Measurements from ENCODE around the gene TEX11.

Gene TEX11

DNA sequence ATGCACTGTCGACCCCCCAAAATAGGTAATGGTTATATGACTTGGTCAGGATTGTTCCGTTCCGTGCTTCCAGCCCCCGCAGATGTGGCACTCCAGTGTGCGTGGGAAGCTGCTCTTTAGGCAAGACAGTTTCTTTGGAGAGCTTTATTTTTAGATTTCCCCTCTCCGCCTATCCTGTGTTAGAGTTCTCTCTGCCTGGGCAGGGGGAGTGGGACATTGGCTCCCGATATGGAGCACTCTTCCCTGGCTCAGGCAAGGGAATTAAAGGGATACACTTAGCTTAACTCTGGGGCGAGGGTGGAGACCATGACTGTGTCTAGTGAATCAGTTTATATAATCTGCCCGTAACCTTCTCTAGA is 427.9 kb downstream of the TEX11 start:
- DNase-seq (ENCODE audit: extremely low spot score) = no peak
- TF ChIP-seq, protein P1, sequence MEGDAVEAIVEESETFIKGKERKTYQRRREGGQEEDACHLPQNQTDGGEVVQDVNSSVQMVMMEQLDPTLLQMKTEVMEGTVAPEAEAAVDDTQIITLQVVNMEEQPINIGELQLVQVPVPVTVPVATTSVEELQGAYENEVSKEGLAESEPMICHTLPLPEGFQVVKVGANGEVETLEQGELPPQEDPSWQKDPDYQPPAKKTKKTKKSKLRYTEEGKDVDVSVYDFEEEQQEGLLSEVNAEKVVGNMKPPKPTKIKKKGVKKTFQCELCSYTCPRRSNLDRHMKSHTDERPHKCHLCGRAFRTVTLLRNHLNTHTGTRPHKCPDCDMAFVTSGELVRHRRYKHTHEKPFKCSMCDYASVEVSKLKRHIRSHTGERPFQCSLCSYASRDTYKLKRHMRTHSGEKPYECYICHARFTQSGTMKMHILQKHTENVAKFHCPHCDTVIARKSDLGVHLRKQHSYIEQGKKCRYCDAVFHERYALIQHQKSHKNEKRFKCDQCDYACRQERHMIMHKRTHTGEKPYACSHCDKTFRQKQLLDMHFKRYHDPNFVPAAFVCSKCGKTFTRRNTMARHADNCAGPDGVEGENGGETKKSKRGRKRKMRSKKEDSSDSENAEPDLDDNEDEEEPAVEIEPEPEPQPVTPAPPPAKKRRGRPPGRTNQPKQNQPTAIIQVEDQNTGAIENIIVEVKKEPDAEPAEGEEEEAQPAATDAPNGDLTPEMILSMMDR (IDR thresholded peaks at IDR 0.05; ENCODE audit: control extremely low read depth, extremely low read depth, low read depth, missing control alignments) = no peak
- ChIA-PET POLR2A (no interaction called here), CTCF (no interaction called here)

DNA sequence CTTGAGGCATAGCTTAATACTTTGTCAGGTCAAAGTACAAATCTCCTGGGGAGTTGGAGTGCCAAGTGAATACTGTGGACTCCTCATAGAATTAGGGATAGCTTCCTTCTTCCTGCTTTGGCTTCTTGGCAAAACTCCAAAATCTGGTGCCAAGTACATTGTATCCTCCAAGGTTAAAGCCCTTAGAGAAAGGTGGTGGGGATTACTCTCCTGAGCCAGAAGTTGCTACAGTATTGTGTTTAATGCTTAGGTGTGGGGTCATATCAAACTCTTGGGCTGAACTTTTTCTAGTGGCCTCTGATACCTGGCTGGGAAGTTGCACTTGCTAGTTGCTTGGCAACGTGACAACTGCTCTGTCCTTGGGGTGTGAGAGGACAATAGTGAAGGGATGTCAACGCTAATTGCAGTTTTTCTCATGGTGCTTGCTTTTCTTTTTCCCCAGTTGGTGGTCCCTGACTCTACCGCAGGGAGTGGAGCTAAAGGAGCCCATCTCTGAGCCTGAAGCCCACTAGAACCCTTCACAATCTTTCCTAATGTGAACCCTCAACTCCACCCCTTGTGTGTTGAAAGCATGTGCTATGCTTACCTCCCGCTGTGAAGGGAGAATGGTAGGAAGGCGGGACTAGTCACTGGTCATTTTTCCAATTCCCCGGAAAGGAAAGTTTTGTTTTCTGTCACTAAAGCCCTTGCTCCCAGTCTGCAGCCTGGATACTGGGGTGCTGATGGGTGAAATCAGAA is 428.4 kb downstream of the TEX11 start:
- ChIA-PET CTCF (no interaction called here), POLR2A (no interaction called here)
- no peak for DNase-seq (ENCODE audit: extremely low spot score)
- TF ChIP-seq, protein P1 (IDR thresholded peaks at IDR 0.05; ENCODE audit: control extremely low read depth, extremely low read depth, low read depth, missing control alignments) = no peak

DNA sequence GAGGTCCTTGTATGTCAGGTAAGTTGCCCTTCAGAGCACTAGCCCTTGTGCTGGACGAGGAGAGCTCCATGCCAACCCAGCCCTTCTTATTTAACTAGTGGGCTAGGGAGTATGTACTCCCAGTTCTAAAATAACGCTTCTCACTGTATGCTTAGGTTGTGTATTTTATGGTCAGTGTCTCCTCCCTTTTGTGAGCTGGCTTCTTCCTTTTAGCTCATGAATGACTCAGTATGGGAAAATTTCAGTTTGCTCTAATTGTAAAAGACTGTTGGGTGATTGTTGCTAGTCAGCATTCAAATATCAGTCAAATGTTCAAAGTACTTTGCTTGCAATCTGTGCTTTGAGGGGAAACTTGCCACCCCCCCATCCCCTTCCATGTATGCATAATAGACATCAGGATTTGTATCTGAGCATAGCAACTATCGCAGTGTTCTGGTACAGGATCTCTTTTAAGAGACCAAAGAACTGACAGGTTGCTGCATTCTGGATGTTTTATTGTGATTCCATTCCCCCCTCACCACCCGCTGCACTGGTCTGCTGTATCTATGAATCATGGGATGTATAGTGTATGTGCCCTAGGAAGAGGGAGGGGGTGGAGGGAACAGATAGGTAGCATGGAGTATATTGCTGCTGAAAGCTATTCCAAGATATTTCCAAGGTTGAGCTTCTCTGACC is 429.1 kb downstream of the TEX11 start:
- CTCF ChIA-PET = interaction anchor here (1.6 kb wide), 1 partner anchor 8 kb away, joined by 4 read pairs; no protein-coding TSS in a partner anchor

More for the DNA sequence above, 429.1 kb downstream of the TEX11 start:
- DNase-seq (ENCODE audit: extremely low spot score) = no peak
- TF ChIP-seq, protein P1 (IDR thresholded peaks at IDR 0.05; ENCODE audit: control extremely low read depth, extremely low read depth, low read depth, missing control alignments) = no peak
- POLR2A ChIA-PET = no interaction called here

Measured in GM10248 (cell line).